ENCODE results near the gene RHBDL1.

RHBDL1 gene

GRCh38 chr16:632486-633335, 42.8 kb upstream of the RHBDL1 start:
- no peak for DNase-seq (ENCODE audit: insufficient read length, low spot score)
- FAIRE-seq, result no peak
- no peak for TF ChIP-seq POLR2A (IDR thresholded peaks at IDR 0.05; ENCODE audit: low read depth, low read length)

DNA sequence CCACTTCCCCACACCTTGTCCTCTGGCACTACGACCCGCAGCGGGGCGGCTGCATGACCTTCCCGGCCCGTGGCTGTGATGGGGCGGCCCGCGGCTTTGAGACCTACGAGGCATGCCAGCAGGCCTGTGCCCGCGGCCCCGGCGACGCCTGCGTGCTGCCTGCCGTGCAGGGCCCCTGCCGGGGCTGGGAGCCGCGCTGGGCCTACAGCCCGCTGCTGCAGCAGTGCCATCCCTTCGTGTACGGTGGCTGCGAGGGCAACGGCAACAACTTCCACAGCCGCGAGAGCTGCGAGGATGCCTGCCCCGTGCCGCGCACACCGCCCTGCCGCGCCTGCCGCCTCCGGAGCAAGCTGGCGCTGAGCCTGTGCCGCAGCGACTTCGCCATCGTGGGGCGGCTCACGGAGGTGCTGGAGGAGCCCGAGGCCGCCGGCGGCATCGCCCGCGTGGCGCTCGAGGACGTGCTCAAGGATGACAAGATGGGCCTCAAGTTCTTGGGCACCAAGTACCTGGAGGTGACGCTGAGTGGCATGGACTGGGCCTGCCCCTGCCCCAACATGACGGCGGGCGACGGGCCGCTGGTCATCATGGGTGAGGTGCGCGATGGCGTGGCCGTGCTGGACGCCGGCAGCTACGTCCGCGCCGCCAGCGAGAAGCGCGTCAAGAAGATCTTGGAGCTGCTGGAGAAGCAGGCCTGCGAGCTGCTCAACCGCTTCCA, 42.0 kb upstream of the RHBDL1 start:
- no peak for DNase-seq (ENCODE audit: insufficient read length, low spot score)
- no peak for FAIRE-seq
- TF ChIP-seq POLR2A (IDR thresholded peaks at IDR 0.05; ENCODE audit: low read depth, low read length), result no peak

- no peak for DNase-seq (ENCODE audit: insufficient read length, low spot score)
- no peak for TF ChIP-seq POLR2A (IDR thresholded peaks at IDR 0.05; ENCODE audit: low read depth, low read length)
- no peak for FAIRE-seq
Observed at GRCh38 chr16:634051-634670, 41.3 kb upstream of the RHBDL1 start.

GRCh38 chr16:634996-635395, 40.5 kb upstream of the RHBDL1 start:
- DNase-seq (ENCODE audit: insufficient read length, low spot score) (no peak), FAIRE-seq (no peak)
- TF ChIP-seq POLR2A (IDR thresholded peaks at IDR 0.05; ENCODE audit: low read depth, low read length), result no peak

- DNase-seq (ENCODE audit: insufficient read length, low spot score) (no peak), FAIRE-seq (no peak)
- TF ChIP-seq POLR2A (IDR thresholded peaks at IDR 0.05; ENCODE audit: low read depth, low read length), result no peak
Observed at GRCh38 chr16:635573-636205, 39.8 kb upstream of the RHBDL1 start.

DNA sequence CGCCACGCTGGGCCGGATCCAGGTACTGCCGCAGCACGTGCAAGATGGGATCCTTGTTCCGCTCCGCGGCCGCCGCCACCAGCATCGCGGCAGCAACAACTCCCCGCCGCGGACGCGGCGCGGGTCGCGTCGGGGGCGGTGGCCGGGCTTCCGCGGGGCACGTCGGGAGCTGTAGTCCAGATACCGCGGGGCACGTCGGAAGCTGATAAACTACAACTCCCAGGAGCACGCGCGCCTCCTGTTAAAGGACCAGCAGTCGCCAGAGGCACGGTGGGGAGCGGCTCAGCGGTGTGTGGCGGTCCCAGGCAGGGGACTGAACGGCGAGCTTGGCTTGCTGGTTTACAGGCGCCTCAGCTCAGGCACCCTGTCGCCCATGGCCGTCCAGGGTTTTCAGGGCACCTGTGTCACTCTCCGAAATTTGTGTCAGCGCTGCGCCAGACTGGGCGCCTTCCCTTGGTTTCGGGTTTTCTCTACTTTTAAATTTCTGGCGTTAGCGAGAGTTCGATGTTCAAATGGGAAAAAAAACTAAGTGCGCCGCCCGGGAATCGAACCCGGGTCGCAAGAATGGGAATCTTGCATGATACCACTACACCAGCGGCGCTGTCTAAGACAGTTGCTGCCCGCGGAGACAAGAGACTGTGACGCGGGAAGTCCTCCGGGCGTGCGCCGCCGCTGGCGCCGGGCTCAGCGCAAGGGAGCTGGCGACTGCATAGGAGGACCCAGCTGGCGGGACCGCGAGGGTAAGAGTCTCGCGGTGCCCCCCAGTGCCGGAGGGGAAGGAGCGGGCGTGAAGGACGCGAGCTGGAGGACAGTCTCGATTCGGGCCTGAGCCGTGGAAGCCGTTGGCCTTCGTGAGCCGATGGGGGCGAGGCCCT, 39.0 kb upstream of the RHBDL1 start, which contains the start of gene METTL26:
Gene METTL26, minus strand, starts transcription at position 100 of the 875 bp plus-strand sequence. Its CDS starts 15 bp downstream, at position 85.
- peak; percentile 88 for TF ChIP-seq POLR2A (IDR thresholded peaks at IDR 0.05; ENCODE audit: low read depth, low read length)
- DNase-seq (ENCODE audit: insufficient read length, low spot score), result peak; percentile 95
- FAIRE-seq, result no peak

DNA sequence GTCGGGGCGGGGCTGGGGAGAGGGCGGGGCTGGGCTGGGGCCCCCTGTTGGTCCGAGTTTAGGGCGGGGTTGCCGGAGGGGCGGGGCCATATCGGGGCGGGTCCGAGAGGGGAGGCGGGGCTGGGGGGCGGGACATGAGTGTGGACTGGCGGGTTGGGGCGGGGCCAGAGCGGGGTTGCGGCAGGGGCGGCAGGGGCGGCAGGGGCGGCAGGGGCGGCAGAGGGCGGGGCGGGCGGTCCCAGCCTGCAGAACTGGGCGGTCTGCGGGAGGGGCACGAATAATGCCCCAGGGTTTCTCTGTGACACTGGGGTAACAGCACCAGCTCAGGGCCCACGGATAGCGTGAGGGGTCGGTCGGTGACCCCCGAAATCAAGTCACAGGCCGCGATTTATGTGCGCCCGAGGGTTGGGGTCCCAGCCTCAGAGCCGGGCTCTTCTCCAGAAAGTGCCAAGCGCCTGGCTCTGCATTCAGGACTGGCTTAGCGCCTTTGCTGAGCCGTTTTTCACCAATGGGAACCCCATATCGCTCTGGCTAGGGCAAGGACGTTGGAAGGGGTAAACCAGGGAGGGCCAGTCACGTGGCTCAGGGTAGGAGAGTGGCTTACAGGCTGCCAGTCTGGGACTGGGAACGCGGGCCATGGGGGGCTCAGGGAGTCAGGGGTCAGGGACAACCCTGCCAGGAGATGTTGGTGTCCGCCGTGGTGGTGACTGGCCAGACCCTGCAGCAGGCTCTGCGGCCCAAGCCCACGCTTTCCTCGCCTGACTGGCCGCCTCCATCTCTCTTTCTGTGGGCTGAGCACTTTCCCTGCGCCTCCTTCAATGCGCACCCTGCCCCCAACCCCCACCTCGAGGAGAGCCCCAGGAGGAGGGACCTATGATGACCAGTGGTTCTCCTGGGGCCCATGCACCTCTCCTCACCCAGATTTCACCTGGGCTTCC, 38.1 kb upstream of the RHBDL1 start:
- TF ChIP-seq POLR2A (IDR thresholded peaks at IDR 0.05; ENCODE audit: low read depth, low read length), result no peak
- FAIRE-seq (no peak), DNase-seq (ENCODE audit: insufficient read length, low spot score) (peak; percentile 99)

DNA sequence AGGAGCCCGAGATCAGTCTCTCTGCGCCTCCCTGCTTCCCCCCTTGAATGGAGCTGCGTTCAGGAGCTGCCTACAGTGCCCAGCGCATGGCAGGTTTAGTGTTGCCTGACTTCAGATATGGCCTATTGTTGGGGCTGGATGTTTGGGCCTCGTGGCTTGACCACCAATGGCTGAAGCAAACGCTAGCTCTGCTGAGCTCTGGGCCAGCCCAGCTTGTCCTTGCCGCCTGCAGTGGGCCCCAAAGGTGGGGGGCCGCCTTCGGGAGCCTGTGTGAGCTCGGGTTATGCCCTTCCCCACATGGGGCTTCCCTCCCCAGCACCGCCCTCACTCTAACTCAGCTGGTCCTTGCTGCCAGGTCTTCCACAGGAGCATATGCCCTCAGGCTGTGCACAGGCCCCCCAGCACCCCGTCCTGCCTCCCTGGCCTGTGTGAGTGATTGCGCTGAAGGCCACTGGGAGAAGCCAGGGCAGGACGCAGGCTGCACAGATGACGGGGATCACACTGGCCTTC, 37.4 kb upstream of the RHBDL1 start:
- no peak for FAIRE-seq
- DNase-seq (ENCODE audit: insufficient read length, low spot score), result no peak

GRCh38 chr16:638836-639235, 36.6 kb upstream of the RHBDL1 start:
- TF ChIP-seq POLR2A (IDR thresholded peaks at IDR 0.05; ENCODE audit: low read depth, low read length), result no peak
- FAIRE-seq, result no peak

More for the DNA sequence above, 37.4 kb upstream of the RHBDL1 start:
- no peak for TF ChIP-seq POLR2A (IDR thresholded peaks at IDR 0.05; ENCODE audit: low read depth, low read length)

GRCh38 chr16:640614-641013, 34.9 kb upstream of the RHBDL1 start:
- no peak for DNase-seq (ENCODE audit: insufficient read length, low spot score)
- FAIRE-seq, result no peak
- TF ChIP-seq POLR2A (IDR thresholded peaks at IDR 0.05; ENCODE audit: low read depth, low read length), result no peak

More at GRCh38 chr16:638836-639235, 36.6 kb upstream of the RHBDL1 start:
- DNase-seq (ENCODE audit: insufficient read length, low spot score), result no peak

DNA sequence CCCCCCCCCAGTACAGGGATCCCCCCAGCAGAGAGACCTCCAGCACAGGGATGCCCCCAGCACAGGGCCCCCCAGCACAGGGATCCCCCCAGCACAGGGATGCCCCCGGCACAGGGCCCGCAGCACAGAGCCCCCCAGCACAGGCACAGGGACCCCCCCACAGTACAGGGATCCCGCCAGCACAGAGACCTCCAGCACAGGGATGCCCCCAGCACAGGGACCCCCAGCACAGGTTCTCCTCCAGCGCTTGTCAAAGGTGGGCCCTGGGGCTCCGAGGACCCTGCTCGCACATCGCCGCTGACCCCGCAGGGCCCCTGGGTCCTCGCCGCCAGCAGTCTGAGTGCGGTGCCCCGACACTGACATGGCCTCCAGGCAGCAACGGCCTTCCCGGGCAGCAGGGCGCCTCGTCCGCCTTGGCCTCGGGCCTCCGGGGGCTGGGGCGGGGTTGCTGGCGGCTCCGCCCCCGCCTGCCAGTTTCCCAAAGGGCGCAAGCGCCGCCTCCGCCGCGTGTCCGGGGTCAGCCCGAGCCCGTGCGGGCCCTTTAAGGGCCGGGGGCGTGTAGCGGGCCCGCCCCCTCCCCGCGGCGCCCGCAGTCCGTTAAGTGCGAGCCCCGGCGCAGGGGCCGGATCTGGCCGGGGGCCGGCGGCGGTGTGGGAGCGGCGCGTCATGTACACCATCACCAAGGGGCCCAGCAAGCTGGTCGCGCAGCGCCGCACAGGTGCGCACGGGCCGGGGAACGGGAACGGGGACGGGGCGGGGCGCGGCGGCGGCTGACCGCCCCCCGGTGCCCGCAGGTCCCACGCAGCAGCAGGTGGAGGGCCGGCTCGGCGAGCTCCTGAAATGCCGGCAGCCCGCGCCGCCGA, 33.9 kb upstream of the RHBDL1 start, which contains the start of gene MCRIP2:
Gene MCRIP2, plus strand, starts transcription at position 503 of the 863 bp plus-strand sequence. Its CDS starts 164 bp downstream, at position 667.
- DNase-seq (ENCODE audit: insufficient read length, low spot score) (peak; percentile 98), FAIRE-seq (no peak)
- peak; percentile 95 for TF ChIP-seq POLR2A (IDR thresholded peaks at IDR 0.05; ENCODE audit: low read depth, low read length)

Measured in H54 (cell line).